MM.1S (cell line): ENCODE results near the gene MORN5.

Source experiments
- EZH2 ChIP-seq: fragments of 300-600 bp; sonication (generic); optimal IDR thresholded peaks from 2 replicates; pipeline ENCODE3; 2017; ENCODE audit warnings: low read depth, mild to moderate bottlenecking, antibody characterized with exemption, low read length, mixed read lengths
- EZH2phosphoT487 ChIP-seq: fragments of 300-600 bp; sonication (generic); IDR thresholded peaks from 2 replicates; pipeline ENCODE4 v1.6.1; 2018; ENCODE audit warnings: antibody characterized with exemption, low read length
- TF ChIP-seq, protein P1 (sequence below): fragments of 300-600 bp; sonication (generic); IDR thresholded peaks from 2 replicates; pipeline ENCODE4 v1.5.1; 2016; ENCODE audit warnings: antibody characterized with exemption, low read length, mixed read lengths

DNA sequence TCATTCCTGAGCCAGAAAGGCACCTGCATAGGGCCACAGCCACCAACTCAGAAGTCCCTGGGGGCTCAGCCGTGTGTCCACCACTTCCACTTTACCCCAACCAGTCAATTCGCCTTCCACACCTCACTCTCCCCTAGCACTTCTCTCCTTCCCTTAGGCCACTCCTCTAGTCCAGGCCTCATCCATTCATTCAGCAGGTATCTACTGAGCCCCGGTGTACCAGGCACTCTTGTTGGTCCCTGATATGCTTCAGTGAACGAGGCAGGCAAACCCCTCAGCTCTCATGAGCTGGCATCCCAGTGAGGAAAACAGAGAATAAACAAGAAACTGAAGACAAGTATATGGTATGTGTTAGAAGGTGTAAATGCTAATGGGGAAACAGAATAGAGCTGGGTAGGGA is 28.9 kb upstream of the MORN5 start:
- TF ChIP-seq, protein P1, sequence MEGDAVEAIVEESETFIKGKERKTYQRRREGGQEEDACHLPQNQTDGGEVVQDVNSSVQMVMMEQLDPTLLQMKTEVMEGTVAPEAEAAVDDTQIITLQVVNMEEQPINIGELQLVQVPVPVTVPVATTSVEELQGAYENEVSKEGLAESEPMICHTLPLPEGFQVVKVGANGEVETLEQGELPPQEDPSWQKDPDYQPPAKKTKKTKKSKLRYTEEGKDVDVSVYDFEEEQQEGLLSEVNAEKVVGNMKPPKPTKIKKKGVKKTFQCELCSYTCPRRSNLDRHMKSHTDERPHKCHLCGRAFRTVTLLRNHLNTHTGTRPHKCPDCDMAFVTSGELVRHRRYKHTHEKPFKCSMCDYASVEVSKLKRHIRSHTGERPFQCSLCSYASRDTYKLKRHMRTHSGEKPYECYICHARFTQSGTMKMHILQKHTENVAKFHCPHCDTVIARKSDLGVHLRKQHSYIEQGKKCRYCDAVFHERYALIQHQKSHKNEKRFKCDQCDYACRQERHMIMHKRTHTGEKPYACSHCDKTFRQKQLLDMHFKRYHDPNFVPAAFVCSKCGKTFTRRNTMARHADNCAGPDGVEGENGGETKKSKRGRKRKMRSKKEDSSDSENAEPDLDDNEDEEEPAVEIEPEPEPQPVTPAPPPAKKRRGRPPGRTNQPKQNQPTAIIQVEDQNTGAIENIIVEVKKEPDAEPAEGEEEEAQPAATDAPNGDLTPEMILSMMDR: no peak
- TF ChIP-seq EZH2: no peak
- no peak for TF ChIP-seq EZH2phosphoT487
